ENCODE measurements around the gene ARHGEF10L.

ARHGEF10L gene

GRCh38 chr1:17523321-17524041, 16.0 kb upstream of the ARHGEF10L start:
- no peak for DNase-seq

DNA sequence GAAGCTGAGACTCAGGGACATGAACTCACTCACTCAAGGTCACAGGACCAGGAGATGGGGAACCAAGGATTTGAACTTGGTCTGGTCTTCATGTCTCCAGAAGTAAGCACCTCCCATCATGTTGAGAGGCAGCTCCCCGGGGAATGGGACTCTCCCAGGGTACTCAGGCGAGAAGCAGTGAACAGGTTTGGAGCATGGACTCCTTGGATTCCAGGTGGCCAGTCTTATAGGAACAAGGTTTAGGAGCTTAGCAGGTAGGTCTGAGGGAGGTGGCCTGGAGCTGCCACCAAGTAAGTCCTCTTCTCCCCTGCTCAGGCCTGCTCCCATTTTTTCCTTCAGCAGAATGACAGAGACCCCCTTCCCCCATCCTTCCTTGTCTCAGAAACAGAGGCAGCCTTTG, 14.9 kb upstream of the ARHGEF10L start:
- DNase-seq, result no peak

- DNase-seq, result no peak
These were observed 13.4 kb upstream of the ARHGEF10L start for GRCh38 chr1:17525996-17526686.

DNA sequence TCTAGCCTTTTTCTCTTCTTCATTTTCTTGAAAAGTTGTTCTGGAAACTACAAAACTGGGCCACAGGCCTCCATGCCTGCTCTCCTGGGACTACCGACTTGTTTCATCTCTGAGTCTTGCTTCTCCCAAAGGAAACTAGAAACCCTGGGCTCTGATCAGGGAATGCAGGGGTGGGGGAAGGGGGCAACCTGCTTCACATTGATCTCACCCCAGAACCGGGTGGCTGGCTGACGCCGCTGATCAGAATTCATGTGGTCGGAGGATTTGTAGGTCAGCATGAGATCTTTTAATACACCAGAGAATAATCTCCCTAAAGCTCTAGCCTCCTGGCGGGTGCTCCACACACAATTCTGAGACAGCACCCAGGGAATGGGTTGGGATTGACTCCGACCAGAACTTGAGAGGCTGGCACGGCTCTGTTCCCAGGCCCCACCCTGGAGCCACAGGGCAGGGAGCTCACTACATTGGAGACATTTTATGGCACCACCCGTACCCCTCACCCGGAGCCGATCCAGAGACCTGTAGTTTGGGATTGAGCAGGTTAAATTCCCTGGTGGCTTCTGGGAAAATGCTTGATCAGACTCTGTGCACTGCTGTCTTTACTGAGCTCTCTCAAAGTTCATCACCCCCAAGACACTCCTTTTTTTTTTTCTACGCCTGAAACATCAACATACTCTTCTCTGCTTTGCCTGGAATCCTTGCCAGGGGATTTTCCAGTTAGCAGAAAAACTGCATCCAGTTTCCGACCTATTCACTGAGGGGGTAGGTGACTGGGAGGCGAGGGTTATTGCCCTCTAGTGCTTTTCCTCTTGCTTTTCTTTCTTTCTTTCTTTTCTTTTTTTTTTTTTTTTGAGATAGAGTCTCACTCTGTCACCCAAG, 12.2 kb upstream of the ARHGEF10L start:
- no peak for DNase-seq

DNA sequence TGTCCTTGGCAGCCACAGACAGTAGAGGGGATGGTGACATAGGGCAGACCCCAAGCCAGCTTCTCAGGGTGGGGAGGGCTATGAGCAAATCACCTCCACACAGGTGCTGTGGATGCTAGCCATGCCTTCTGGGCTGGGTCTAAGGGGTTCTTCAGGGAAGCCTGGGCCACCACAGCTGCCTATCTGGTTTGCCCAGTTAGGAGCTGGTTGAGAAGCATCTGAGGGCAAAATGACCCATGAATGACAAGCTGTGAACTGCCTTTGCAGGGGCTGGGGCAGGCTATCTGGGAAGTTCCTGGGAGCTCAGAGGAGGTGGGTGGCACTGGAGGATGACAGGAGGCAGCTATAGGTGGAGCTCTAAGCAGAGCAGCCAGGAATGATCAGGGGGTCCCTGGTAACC, 10.1 kb upstream of the ARHGEF10L start:
- no peak for DNase-seq

DNA sequence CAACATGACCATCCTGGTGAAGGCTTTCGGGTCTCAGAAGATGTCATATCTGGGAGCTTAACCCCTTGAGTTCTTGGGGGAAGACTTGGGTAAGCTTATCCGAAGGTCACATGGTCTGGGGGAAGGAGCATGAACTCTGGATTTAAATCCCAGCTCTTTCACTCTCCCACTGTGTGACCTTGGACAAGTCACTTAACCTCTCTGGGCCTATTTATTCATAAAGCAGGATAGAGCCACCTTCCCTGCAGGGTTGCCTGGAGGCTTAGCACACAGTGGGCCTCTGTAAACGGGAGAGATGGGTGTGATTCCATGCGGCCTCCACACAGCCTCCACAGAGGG, 8.2 kb upstream of the ARHGEF10L start:
- DNase-seq, result no peak

DNA sequence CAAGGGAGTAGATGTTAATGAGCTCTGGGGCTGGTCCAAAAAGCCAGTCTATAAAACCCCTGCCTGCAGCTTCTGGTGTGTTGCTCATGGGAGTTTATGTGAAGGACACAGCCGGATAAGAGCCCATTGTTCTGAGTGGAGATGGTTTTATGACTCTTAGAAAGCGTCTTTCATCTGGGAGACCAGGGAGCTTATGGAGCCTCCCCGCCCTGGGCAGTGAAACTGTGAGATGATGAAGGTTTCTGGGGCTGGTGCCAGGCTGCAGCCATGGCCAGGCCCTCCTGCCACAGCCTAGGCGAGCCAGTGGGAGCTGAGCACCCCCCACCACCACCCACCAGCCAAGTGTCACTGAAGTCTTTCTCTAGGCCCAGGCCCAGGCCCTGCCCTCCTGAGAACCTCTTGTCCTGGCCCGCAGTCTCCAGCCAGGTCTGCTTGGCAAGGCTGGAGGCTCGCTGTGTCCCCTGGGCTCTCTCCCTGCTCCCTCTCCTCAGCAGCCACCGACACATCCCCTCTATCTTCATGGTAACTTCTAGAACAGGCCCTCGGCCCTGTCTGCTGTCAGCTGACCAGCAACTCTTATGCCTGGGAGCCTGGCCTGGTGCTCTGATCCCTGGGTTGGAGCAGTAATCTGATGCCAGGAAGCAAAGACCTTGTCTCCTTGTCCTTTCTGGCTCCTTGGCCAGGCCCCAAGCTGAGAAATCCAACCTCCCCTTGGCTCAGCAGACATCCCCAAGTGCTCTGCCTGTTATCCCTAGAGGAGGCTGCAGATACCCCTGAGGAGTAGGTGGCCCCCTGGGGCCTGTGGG, 7.6 kb upstream of the ARHGEF10L start:
- no peak for DNase-seq

DNA sequence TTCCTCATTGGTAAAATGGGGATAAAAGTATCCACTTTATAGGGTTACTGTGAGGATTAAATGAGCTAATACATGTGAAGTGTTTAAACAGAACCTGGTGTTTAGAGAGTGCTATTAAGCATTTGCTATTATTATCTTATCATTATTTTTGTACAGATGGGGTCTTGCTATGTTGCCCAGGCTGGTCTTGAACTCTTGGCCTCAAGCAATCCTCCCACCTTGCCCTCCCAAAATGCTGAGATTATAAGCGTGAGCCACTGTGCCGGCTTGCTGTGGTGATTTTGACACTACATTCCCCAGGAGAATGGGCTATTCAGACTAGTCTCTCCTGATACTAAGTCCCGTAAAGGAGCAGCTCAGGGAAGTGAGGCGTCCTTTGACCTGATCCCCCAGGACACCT, 6.3 kb upstream of the ARHGEF10L start:
- DNase-seq, result no peak

DNA sequence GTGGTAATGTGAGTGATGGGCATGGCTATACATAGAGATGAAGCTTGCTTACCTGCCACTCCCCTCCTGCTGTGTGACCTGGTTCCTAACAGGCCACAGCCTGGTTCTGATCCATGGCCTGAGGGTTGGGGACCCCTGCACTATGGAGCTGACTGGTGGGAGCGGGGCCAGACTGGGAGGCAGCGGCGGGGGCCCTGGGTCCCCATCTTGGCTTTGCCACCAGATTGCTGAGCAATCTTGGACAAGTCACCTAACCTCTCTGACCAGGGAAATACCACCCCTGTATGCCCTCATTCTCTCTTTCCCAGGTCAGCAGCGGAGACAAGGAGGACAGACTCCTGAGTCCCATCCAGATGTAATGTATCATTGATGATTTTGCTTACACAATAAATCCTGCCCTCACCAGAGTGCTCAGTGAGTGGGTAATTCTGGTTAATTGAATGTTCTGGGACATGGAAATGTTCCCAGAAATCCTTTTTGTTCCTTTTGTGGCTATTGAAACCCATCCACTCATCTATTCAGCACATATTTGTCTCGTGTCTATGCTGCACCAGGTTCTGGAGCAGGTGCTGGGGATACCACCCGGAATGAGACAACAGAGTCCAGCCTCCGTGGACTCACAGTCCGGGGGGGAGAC, 4.1 kb upstream of the ARHGEF10L start:
- no peak for DNase-seq

DNA sequence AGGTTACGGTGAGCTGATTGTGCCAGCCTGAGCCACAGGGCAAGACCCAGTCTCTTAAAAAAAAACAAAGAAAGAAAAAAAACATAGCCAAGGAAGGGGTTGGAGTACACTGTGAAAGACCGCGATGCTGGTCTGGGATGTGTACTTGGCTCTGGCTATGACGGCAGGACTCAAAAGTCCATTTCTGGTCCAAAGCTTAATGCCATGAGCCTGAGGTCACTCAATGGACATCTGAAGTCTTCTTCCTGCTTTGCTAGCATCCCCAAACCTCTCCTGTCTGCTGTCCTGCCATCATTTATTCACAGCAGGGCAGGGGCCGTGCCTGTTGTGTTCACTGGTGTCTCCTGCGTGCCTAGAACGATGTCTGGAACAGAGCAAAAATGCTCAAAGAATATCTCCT, 1.5 kb upstream of the ARHGEF10L start:
- DNase-seq, result no peak

DNA sequence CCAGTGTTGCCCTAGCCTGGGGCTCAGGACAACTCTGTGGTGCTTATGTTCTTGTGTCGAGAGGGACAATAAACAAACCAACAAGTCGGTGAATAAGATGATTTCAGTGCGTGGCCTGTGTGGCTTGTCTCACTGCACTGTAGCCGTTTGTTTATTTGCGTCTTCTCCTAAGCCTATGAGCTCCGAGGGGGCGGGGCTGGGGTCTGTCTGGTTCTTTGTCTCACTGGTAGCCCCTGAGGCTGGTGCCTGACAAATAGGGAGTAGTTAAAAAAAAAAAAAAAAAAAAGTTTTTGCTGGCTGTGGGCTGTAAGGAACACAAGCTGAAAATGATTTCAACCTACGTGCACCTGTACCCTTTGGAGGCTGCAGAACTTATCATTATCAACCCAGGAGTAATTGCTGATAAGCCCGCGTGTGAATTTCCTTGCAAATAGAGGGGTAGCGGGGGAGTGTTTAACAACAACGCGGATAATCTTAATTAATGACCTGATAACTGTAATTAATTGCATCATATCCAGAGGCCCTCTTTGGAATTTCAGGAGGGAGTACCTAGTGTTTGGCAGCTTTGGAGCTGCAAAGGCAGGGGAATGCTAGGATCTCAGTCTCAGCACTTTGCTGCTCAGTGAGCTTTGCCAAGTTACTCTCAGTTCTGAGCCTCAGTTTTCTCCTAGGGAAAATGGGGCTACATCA, 925 bp upstream of the ARHGEF10L start:
- DNase-seq, result peak; percentile 44

DNA sequence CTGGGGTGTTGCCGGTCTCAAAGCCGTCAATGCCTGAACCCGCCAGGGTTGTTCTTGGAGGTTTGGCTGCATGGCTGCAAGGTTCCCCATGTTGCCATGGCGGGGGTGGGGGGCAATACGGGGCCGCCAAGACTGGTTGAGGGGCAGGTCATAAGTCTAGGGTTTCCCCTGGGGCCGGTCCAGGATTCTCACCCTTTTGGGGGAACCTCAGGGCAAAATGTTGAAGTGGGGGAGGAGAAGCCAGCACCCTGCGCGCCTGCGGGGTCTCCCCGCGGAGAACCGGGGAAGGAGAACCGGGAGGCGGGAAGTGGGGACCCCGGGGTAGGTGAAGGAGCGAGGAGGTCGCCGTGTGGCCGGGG, 401 bp upstream of the ARHGEF10L start:
- DNase-seq, result no peak

DNA sequence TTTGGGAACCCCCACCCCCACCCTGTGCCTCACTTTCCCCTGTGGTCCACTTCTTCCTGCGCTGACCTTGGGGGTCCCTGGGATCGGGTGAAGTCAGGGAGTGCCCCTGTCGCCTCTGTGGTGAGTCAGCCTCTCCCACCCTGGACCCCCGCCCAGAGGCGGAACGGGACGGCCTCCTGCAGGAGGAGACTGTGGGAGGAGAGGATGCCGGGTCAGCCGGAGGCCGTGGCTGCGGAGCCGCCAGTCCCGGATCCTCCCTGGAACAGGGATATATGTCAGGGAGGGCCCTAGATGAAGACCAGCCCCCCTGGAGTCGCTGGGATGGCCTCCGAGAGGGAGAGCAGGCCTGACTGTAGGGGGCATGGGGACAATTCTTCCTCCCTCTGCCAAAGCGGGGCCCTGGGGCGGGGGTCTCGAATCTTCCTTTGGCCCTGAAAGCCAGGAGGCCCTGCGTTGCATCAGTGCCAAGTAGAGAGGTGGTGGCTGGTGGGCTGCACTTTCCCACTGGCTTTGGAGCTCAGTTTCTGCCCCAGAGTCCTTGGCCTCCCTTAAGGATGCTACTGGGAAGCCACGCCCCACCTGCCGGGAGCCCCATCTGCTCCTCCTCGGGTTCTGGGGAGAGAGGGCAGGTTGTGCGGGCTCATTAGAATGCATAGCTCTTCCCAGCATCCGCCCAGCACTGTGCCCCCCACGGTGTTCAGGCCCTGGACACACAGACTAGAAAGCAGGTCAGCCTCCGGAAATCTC, 930 bp downstream of the ARHGEF10L start:
- DNase-seq, result no peak

DNA sequence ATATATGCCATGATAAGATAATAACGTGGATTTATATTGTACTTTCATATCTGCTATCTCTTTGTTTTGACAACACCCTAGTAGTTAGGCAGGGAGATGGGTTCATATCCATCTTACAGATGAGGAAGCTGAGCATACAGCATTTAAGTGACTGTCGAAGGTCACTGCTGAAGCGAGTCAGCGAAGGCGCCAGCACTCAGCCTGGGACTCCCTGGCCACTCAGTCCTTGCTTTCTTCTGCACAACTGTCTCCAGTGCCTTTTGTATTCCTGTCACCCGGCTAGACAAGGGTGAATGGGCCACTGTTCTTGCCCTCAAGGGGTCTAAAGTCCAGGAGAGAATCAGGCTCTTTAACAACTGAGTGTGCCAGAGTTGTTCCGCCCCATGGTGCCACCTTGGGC, 3.1 kb downstream of the ARHGEF10L start:
- DNase-seq, result no peak

GRCh38 chr1:17544776-17545350, 5.4 kb downstream of the ARHGEF10L start:
- no peak for DNase-seq

DNA sequence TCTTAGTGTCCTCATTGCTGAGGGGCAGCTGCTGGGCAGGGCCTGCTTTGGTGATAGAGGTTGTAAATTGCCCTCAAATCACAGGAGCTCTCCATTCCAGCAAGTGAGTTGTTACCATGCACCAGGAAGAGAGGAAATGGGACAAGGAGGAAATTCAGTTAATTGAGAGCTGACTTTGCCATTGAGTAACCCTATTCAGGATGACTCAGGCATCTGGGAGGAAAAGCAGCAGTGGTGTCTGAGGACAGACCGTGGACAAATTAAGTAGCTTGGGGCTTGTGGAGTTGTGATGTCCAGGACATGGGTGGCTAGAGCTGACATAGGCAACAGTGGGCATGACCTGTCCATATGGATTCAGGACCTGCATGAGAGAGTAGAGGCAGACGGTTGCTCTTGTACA, 5.9 kb downstream of the ARHGEF10L start:
- no peak for DNase-seq

DNA sequence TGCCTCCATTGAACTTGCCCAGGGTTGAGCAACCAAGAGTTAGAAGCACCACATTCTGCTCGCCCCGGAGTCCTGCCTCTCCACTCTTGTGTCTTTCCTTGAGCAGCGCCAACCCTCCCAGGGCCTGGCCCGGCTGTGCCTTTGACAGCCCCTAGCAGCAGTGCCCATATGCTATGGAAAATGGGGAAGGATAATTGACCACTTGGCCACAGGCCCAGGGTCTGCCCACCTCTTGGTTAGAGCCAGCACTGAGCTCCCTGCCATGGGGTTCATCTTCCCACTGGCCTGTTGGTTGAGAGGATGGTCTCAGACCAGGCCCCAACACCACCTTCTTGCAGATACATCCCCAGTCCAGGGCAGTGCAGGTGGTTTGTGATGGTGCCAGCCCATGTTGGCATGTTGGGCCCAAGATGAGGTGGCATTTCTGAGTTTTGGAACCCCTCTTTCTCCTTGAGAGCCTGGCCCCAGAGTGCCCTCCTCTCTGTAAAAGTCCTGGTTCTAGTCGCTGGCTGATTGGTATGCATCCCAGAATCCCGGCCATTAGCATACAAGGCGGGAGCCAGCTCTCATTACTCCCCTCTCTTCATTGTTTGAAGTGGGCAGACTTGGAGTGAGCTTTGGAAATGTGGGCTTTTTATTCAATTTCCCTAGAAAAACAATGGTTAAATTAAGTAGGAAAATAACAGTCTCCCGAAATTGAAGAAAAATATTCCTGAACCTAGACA, 7.6 kb downstream of the ARHGEF10L start:
- no peak for DNase-seq

- no peak for DNase-seq
These were observed 9.9 kb downstream of the ARHGEF10L start for GRCh38 chr1:17549384-17549783.

GRCh38 chr1:17550729-17551584, 11.5 kb downstream of the ARHGEF10L start:
- DNase-seq, result peak; percentile 80

Measured in NCI-H510A (cell line).